HepG2 (cell line): Measurements from ENCODE around the gene RUVBL2. TPM values are rescaled to one million over a fixed set of nuclear protein-coding genes. Genes with fewer than 3 reads are reported as not detected.
A peak's percentile ranks its signal among the peaks of the same experiment; 100 is the strongest.

Source experiments
- DNMT3B ChIP-seq: conservative IDR thresholded peaks from 2 replicates; pipeline ENCODE4 v1.6.1; 2016; ENCODE audit warnings: missing biosample characterization, control low read depth
- KLF15 ChIP-seq: sonication (generic); formaldehyde crosslinking; IDR thresholded peaks from 2 replicates; pipeline ENCODE4 v1.8.1; 2023; ENCODE audit warnings: borderline replicate concordance, mild to moderate bottlenecking, inconsistent platforms, missing genetic modification reagents, mixed read lengths
- MED13 ChIP-seq: sonication (generic); formaldehyde crosslinking; IDR thresholded peaks from 2 replicates; pipeline ENCODE4 v1.5.0; 2020; ENCODE audit warnings: missing genetic modification reagents
- NFKB2 ChIP-seq: sonication (generic); formaldehyde crosslinking; IDR thresholded peaks from 2 replicates; pipeline ENCODE4 v1.4.0; 2020; ENCODE audit warnings: missing genetic modification reagents, borderline replicate concordance
- ZNF382 ChIP-seq: sonication (generic); formaldehyde crosslinking; IDR thresholded peaks from 2 replicates; pipeline ENCODE4 v1.5.0; 2020; ENCODE audit warnings: missing genetic modification reagents, mild to moderate bottlenecking, borderline replicate concordance
- ZNF563 ChIP-seq: sonication (generic); formaldehyde crosslinking; IDR thresholded peaks from 2 replicates; pipeline ENCODE4 v1.8.0; 2022; ENCODE audit warnings: mild to moderate bottlenecking, moderate library complexity, missing genetic modification reagents
- ZNF589 ChIP-seq: sonication (generic); formaldehyde crosslinking; conservative IDR thresholded peaks from 2 replicates; pipeline ENCODE4 v1.8.0; 2022; ENCODE audit warnings: mild to moderate bottlenecking, moderate library complexity, missing genetic modification reagents
- polyA plus RNA-seq, 8 experiments: library from polyadenylated mRNA; depleted of rRNA in 3 of 8; stranded (reverse) in 7 of 8; unstranded in 1 of 8; fragments of >200 nt; fragmentation: Illumina TruSeq in 4 of 8; extraction: Trizol in 4 of 8; gene quantifications; 2 replicates each; pipeline versions ENCODE4 v1.2.1 to v1.2.3, GENCODE V29; 2011 to 2016; ENCODE audit warnings: low read depth in 4 of 8, missing spikeins in 1 of 8, mixed read lengths in 1 of 8; ENCODE audit not compliant: insufficient read depth in 1 of 8
- total RNA-seq, 5 experiments: library from RNA; depleted of rRNA; stranded (reverse); fragments of >200 nt; fragmentation: Illumina TruSeq; extraction: Trizol; gene quantifications; 2 replicates each; pipeline ENCODE4 v1.2.3, GENCODE V29; 2016; ENCODE audit warnings: low read depth in 1 of 5
- TF ChIP-seq, protein P1 (sequence below): sonication (generic); formaldehyde crosslinking; IDR thresholded peaks from 2 replicates; pipeline ENCODE4 v1.4.0; 2020; ENCODE audit warnings: missing genetic modification reagents, borderline replicate concordance
- TF ChIP-seq, protein P2 (sequence below): sonication (generic); formaldehyde crosslinking; IDR thresholded peaks from 2 replicates; pipeline ENCODE4 v1.4.0; 2020; ENCODE audit warnings: missing genetic modification reagents, borderline replicate concordance
- TF ChIP-seq, protein P3 (sequence below): sonication (generic); formaldehyde crosslinking; IDR thresholded peaks from 2 replicates; pipeline ENCODE4 v1.8.0; 2022; ENCODE audit warnings: missing genetic modification reagents, low read depth, mild to moderate bottlenecking, borderline replicate concordance
- TF ChIP-seq, protein P4 (sequence below): sonication (generic); formaldehyde crosslinking; conservative IDR thresholded peaks from 2 replicates; pipeline ENCODE4 v1.4.0; 2020; ENCODE audit warnings: missing genetic modification reagents
- TF ChIP-seq, protein P5 (sequence below): sonication (generic); formaldehyde crosslinking; IDR thresholded peaks from 2 replicates; pipeline ENCODE4 v1.8.0; 2022; ENCODE audit warnings: missing genetic modification reagents, mild to moderate bottlenecking, moderate library complexity, borderline replicate concordance

Gene RUVBL2
- total and polyA plus RNA-seq, 2 of the 13 experiments (the other 11 are each of a cell fraction or from before 2014, with no cell fraction given) = 120 to 122 TPM

DNA sequence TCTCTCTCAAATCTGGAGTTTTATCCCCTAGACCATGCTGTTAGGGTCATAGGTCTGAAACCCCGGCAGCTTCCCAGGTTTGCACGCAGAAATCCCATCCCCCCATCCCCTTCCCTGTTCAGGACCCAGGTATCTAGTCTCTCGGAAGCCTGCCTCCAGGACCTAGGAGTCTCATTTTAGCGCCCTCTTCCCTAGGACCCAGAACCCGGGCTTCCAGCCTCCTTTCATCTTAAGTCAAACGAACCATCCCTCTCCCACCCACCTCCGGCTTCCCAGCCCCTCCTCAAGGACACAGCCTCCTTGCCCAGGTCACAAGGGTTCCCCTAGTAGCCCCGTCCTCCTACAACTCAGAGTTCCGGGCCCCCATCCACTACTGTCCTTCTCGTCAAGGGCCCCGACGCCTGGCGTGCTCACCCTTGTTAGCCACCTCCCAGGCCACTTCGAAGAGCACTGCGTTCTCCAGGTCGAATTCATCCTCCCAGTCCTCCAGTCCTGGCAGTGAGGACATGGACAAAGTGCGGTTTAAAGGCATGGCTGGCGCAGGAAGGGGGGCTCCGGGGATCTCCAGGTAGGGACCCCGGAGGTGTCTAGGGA lies 1.0 kb upstream of the RUVBL2 start (continued):
- TF ChIP-seq NFKB2 (CRISPR knock-in tag) = no peak
- TF ChIP-seq DNMT3B (CRISPR knock-in tag) = no peak
- no peak for TF ChIP-seq ZNF563 (CRISPR knock-in tag)
- TF ChIP-seq KLF15 = no peak
- TF ChIP-seq, protein P1, sequence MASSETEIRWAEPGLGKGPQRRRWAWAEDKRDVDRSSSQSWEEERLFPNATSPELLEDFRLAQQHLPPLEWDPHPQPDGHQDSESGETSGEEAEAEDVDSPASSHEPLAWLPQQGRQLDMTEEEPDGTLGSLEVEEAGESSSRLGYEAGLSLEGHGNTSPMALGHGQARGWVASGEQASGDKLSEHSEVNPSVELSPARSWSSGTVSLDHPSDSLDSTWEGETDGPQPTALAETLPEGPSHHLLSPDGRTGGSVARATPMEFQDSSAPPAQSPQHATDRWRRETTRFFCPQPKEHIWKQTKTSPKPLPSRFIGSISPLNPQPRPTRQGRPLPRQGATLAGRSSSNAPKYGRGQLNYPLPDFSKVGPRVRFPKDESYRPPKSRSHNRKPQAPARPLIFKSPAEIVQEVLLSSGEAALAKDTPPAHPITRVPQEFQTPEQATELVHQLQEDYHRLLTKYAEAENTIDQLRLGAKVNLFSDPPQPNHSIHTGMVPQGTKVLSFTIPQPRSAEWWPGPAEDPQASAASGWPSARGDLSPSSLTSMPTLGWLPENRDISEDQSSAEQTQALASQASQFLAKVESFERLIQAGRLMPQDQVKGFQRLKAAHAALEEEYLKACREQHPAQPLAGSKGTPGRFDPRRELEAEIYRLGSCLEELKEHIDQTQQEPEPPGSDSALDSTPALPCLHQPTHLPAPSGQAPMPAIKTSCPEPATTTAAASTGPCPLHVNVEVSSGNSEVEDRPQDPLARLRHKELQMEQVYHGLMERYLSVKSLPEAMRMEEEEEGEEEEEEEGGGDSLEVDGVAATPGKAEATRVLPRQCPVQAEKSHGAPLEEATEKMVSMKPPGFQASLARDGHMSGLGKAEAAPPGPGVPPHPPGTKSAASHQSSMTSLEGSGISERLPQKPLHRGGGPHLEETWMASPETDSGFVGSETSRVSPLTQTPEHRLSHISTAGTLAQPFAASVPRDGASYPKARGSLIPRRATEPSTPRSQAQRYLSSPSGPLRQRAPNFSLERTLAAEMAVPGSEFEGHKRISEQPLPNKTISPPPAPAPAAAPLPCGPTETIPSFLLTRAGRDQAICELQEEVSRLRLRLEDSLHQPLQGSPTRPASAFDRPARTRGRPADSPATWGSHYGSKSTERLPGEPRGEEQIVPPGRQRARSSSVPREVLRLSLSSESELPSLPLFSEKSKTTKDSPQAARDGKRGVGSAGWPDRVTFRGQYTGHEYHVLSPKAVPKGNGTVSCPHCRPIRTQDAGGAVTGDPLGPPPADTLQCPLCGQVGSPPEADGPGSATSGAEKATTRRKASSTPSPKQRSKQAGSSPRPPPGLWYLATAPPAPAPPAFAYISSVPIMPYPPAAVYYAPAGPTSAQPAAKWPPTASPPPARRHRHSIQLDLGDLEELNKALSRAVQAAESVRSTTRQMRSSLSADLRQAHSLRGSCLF (CRISPR knock-in tag) = no peak
- TF ChIP-seq, protein P2, sequence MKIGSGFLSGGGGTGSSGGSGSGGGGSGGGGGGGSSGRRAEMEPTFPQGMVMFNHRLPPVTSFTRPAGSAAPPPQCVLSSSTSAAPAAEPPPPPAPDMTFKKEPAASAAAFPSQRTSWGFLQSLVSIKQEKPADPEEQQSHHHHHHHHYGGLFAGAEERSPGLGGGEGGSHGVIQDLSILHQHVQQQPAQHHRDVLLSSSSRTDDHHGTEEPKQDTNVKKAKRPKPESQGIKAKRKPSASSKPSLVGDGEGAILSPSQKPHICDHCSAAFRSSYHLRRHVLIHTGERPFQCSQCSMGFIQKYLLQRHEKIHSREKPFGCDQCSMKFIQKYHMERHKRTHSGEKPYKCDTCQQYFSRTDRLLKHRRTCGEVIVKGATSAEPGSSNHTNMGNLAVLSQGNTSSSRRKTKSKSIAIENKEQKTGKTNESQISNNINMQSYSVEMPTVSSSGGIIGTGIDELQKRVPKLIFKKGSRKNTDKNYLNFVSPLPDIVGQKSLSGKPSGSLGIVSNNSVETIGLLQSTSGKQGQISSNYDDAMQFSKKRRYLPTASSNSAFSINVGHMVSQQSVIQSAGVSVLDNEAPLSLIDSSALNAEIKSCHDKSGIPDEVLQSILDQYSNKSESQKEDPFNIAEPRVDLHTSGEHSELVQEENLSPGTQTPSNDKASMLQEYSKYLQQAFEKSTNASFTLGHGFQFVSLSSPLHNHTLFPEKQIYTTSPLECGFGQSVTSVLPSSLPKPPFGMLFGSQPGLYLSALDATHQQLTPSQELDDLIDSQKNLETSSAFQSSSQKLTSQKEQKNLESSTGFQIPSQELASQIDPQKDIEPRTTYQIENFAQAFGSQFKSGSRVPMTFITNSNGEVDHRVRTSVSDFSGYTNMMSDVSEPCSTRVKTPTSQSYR = no peak
- TF ChIP-seq ZNF589 (CRISPR knock-in tag) = no peak
- TF ChIP-seq, protein P3, sequence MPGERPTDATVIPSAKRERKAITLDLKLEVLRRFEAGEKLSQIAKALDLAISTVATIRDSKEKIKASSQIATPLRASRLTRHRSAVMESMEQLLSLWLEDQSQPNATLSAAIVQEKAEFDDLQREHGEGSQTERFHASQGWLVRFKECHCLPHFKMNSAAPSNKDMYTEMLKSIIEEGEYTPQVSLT (CRISPR knock-in tag) = no peak
- TF ChIP-seq, protein P4, sequence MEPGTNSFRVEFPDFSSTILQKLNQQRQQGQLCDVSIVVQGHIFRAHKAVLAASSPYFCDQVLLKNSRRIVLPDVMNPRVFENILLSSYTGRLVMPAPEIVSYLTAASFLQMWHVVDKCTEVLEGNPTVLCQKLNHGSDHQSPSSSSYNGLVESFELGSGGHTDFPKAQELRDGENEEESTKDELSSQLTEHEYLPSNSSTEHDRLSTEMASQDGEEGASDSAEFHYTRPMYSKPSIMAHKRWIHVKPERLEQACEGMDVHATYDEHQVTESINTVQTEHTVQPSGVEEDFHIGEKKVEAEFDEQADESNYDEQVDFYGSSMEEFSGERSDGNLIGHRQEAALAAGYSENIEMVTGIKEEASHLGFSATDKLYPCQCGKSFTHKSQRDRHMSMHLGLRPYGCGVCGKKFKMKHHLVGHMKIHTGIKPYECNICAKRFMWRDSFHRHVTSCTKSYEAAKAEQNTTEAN (CRISPR knock-in tag) = 0 out of 2 replicates have a peak, but pooled peaks have one; percentile 13
- no peak for TF ChIP-seq ZNF382
- TF ChIP-seq, protein P5, sequence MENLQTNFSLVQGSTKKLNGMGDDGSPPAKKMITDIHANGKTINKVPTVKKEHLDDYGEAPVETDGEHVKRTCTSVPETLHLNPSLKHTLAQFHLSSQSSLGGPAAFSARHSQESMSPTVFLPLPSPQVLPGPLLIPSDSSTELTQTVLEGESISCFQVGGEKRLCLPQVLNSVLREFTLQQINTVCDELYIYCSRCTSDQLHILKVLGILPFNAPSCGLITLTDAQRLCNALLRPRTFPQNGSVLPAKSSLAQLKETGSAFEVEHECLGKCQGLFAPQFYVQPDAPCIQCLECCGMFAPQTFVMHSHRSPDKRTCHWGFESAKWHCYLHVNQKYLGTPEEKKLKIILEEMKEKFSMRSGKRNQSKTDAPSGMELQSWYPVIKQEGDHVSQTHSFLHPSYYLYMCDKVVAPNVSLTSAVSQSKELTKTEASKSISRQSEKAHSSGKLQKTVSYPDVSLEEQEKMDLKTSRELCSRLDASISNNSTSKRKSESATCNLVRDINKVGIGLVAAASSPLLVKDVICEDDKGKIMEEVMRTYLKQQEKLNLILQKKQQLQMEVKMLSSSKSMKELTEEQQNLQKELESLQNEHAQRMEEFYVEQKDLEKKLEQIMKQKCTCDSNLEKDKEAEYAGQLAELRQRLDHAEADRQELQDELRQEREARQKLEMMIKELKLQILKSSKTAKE (CRISPR knock-in tag) = peak; percentile 31; the same call in 1 of the 2 replicates
- no peak for TF ChIP-seq MED13 (CRISPR knock-in tag)
